Measurements from ENCODE around the gene CSRP2.

- TF ChIP-seq EGR1 (IDR thresholded peaks at IDR 0.05; ENCODE audit: low read depth in 2 of 2) (no peak), NR2F2 (IDR thresholded peaks at IDR 0.05) (no peak)
Measured at GRCh38 chr12:76820888-76821482, 57.8 kb downstream of the CSRP2 start.

All from liver (tissue), 2 donors.